Activated CD4-positive, alpha-beta memory T cell treated with anti-CD3 and anti-CD28 coated beads, Interleukin-2, amount 10 ng/mL, durations not matched to agents 7 days and 5 days (primary cell): ENCODE results near the gene TLX3. TPM values are rescaled to one million over a fixed set of nuclear protein-coding genes. Genes with fewer than 3 reads are reported as not detected.

Source experiments
- CTCF ChIA-PET: fragments of 350-600 bp; sonication (Branson Sonifier 250); formaldehyde crosslinking; loops from one replicate; lab custom pipeline; 2021; ENCODE audit warnings: antibody characterized with exemption, inconsistent platforms; lab: Charles Lee
- POLR2A ChIA-PET: fragments of 350-600 bp; sonication (Branson Sonifier 250); formaldehyde crosslinking; loops from one replicate; lab custom pipeline; 2021; ENCODE audit warnings: antibody characterized with exemption; lab: Charles Lee
- DNase-seq: peaks from one replicate; pipeline ENCODE4 v3.0.0-alpha.2; 2020
- H3K27ac Mint-ChIP-seq: one replicate; pipeline ENCODE4 v1.8.0; 2021; ENCODE audit warnings: mild to moderate bottlenecking, mixed read lengths
- H3K27me3 Mint-ChIP-seq: one replicate; pipeline ENCODE4 v1.8.0; 2021; ENCODE audit warnings: mixed read lengths
- H3K36me3 Mint-ChIP-seq: one replicate; pipeline ENCODE4 v1.8.0; 2021; ENCODE audit warnings: low read depth, mixed read lengths
- H3K4me1 Mint-ChIP-seq: one replicate; pipeline ENCODE4 v1.8.0; 2021; ENCODE audit warnings: mixed read lengths
- H3K4me3 Mint-ChIP-seq: one replicate; pipeline ENCODE4 v1.8.0; 2021; ENCODE audit warnings: mild to moderate bottlenecking, mixed read lengths
- H3K9me3 Mint-ChIP-seq: one replicate; pipeline ENCODE4 v1.8.0; 2021; ENCODE audit warnings: mixed read lengths
- total RNA-seq, 2 experiments: library from RNA; stranded (reverse); gene quantifications; one replicate each; pipeline ENCODE4 v1.2.3, GENCODE V29; 2021

TLX3 gene
- total RNA-seq: not detected

- Mint-ChIP-seq H3K36me3 (peaks cover 8% of the 10 kb centered on the region), H3K27ac (no peak within 1 kb of the TSS), H3K9me3 (no peaks in the 10 kb centered on the region), H3K4me1 (peaks cover 15% of the 10 kb centered on the region), H3K27me3 (peaks cover 71% of the 10 kb centered on the region), H3K4me3 (peak within 1 kb of the TSS; percentile 35)
- DNase-seq: no peak
- ChIA-PET CTCF (interaction anchor here (1.0 kb wide), 1 partner anchor 15 kb away, joined by 3 read pairs; no protein-coding TSS in a partner anchor), POLR2A (interaction anchor here (2.1 kb wide), 1 partner anchor 79 kb away, joined by 7 read pairs; the partner anchor contains the start of gene NPM1)
Observed at GRCh38 chr5:171308453-171309275, at the start of gene TLX3. TLX3 (plus strand) TSS chr5:171309248; CDS start chr5:171309366, 118 bp downstream.

- Mint-ChIP-seq H3K27me3 (peaks cover 10% of the 10 kb centered on the region), H3K4me1 (peaks cover 15% of the 10 kb centered on the region), H3K9me3 (no peaks in the 10 kb centered on the region), H3K27ac (no peak overlapping the region), H3K4me3 (no peak overlapping the region), H3K36me3 (no peaks in the 10 kb centered on the region)
- POLR2A ChIA-PET: no interaction called here
- CTCF ChIA-PET: no interaction called here
- DNase-seq: no peak
Observed at GRCh38 chr5:171261361-171261760, 47.7 kb upstream of the TLX3 start.

DNA sequence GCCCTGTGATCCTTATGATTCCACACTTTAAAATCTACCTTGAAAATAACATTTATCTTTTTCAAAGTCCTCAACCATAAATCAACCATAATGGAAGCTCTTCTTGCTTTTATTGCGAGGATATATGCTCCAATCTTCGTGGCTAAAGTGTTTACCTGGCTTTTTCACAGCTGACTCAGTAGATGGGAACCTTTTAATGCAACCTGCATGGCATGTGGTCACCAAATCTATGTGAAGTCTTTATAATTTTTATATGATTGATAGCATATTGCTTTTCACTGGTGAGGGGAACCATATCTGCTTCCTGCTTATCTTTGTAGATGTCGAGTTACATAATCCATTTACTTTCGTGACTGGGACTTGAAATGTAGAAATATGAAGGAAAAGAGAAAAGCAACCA is 47.1 kb upstream of the TLX3 start:
- CTCF ChIA-PET: interaction anchor here (1.0 kb wide), 1 partner anchor 10 kb away, joined by 3 read pairs; no protein-coding TSS in a partner anchor
- no peaks in the 10 kb centered on the region for H3K9me3 Mint-ChIP-seq
- H3K27ac Mint-ChIP-seq: no peak overlapping the region
- DNase-seq: no peak
- no peaks in the 10 kb centered on the region for H3K36me3 Mint-ChIP-seq
- H3K4me1 Mint-ChIP-seq: peaks cover 15% of the 10 kb centered on the region
- peaks cover 10% of the 10 kb centered on the region for H3K27me3 Mint-ChIP-seq
- POLR2A ChIA-PET: no interaction called here
- no peak overlapping the region for H3K4me3 Mint-ChIP-seq

DNA sequence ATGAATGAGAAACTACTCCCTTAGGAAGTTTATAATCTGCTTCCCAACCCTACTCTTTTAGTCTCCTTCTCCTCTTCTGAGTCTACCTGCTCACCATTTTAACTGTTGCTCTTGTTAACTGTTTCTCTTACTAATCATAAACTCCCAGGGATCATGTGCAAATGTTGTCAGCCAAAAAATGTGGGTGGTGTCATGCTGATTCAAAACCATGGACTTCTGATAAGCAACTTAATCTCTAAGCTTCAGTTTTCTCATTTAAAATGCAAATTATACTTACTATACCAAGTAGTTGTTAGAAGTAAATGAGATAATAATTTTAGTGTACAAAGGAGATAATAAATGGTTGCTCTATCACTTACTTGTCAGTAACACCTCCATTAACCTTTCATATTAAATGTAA is 45.9 kb upstream of the TLX3 start:
- no peaks in the 10 kb centered on the region for H3K9me3 Mint-ChIP-seq
- CTCF ChIA-PET: no interaction called here
- H3K4me3 Mint-ChIP-seq: no peak overlapping the region
- no peak overlapping the region for H3K27ac Mint-ChIP-seq
- no peaks in the 10 kb centered on the region for H3K36me3 Mint-ChIP-seq
- no peak for DNase-seq
- H3K27me3 Mint-ChIP-seq: peaks cover 10% of the 10 kb centered on the region
- peaks cover 15% of the 10 kb centered on the region for H3K4me1 Mint-ChIP-seq
- POLR2A ChIA-PET: no interaction called here

GRCh38 chr5:171264843-171265242 is 44.2 kb upstream of the TLX3 start:
- Mint-ChIP-seq H3K9me3 (no peaks in the 10 kb centered on the region), H3K36me3 (no peaks in the 10 kb centered on the region), H3K27ac (peak overlapping the region; percentile 10), H3K4me3 (no peak overlapping the region), H3K27me3 (peaks cover 11% of the 10 kb centered on the region), H3K4me1 (peaks cover 15% of the 10 kb centered on the region)
- no peak for DNase-seq
- ChIA-PET POLR2A (no interaction called here), CTCF (no interaction called here)

DNA sequence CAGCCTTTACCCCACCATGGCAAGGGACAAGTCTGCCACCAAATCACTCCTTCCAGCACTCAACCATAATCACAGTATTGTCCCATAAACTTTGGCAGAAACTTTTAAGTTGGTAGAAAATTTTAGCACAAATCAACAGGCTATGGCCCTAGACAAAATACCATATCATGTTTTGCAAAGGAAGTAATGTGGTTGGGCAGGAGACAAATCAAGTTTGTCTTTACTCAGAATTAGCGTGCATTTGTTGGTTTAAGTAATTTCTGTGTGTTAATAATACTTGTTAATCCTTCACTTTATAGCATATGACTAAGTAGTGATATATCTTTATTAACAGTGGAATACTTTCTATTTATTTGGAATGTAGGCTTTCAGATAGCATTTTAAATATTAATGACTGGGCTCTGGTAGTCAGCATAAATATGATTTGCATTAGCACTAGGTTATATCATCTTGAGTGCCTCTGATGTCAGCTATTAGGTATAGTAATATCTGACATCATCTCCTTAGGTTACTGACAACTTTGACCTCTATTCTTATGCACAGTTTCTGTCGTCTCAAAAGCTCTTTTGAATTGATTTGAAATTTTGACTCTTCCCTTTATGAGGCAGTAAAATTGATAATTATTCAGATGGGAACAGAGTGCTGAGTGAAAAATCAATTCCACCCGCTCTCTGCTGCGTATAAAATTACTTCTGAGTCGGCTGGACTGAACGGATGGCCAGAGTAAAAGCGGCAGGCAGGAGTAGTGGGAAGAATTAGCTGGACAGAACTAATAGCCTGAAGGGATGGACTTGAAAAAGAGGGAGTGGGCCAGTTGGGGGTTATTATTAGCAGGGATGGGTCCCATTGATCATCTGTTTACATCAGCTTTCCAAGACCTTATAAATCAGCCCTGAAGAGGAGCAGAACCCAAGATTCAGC is 40.1 kb upstream of the TLX3 start:
- Mint-ChIP-seq H3K9me3 (no peaks in the 10 kb centered on the region), H3K4me3 (no peak overlapping the region), H3K27ac (no peak overlapping the region), H3K4me1 (peaks cover 15% of the 10 kb centered on the region), H3K27me3 (peaks cover 18% of the 10 kb centered on the region), H3K36me3 (no peaks in the 10 kb centered on the region)
- CTCF ChIA-PET: no interaction called here
- DNase-seq: no peak
- POLR2A ChIA-PET: no interaction called here

DNA sequence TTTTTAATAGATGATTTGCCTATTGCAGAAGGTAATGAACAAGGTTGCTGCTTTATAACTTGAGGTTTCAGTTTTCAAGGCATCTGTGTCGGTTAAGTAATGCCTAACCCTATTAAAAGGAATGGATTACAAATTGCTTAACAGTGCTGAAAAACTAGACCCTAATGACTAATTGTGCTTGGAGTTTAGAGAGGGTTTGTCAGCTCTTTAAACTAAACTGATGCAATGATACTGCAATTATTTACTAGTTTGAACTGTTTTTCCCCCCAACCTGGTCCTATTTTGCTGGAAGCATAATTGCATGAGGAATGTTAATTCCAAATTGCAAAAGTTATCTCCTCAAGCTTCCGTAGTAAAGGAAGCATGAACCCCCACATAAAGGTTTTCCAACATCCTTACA is 39.3 kb upstream of the TLX3 start:
- H3K27ac Mint-ChIP-seq: no peak overlapping the region
- ChIA-PET CTCF (no interaction called here), POLR2A (no interaction called here)
- no peaks in the 10 kb centered on the region for H3K36me3 Mint-ChIP-seq
- DNase-seq: no peak
- no peaks in the 10 kb centered on the region for H3K9me3 Mint-ChIP-seq
- peaks cover 18% of the 10 kb centered on the region for H3K27me3 Mint-ChIP-seq
- H3K4me1 Mint-ChIP-seq: peaks cover 7% of the 10 kb centered on the region
- H3K4me3 Mint-ChIP-seq: no peak overlapping the region

DNA sequence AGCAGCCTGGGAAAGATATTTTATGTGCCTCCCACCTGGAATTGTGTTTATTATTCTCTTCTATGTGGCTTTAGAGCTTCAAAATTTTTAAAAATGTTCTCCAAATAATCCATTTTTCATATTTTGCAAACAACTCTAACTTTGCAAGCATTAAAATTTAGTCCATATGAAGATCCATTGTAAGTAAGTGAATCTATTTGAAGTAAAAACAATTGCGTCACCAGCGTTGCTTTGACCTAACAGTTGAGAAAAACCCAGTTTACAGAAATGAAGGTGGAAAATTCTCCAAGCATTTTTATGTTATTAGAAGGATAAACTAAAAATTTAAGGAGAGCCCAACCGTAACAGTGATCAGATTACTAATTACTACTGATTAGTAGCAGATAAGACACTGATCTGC is 38.9 kb upstream of the TLX3 start:
- H3K27me3 Mint-ChIP-seq: peaks cover 18% of the 10 kb centered on the region
- no peak overlapping the region for H3K4me3 Mint-ChIP-seq
- no peak for DNase-seq
- H3K27ac Mint-ChIP-seq: no peak overlapping the region
- no peaks in the 10 kb centered on the region for H3K36me3 Mint-ChIP-seq
- ChIA-PET POLR2A (no interaction called here), CTCF (no interaction called here)
- H3K4me1 Mint-ChIP-seq: peaks cover 3% of the 10 kb centered on the region
- H3K9me3 Mint-ChIP-seq: no peaks in the 10 kb centered on the region

GRCh38 chr5:171271798-171272197 is 37.2 kb upstream of the TLX3 start:
- ChIA-PET POLR2A (no interaction called here), CTCF (interaction anchor here (0.8 to 1.2 kb wide), 4 partner anchors 9 to 70 kb away, joined by 3 to 4 read pairs (median 3); no protein-coding TSS in a partner anchor)
- Mint-ChIP-seq H3K27ac (no peak overlapping the region), H3K4me3 (no peak overlapping the region), H3K27me3 (peaks cover 22% of the 10 kb centered on the region), H3K9me3 (no peaks in the 10 kb centered on the region), H3K36me3 (no peaks in the 10 kb centered on the region), H3K4me1 (no peaks in the 10 kb centered on the region)
- no peak for DNase-seq

- H3K9me3 Mint-ChIP-seq: no peaks in the 10 kb centered on the region
- H3K4me1 Mint-ChIP-seq: no peaks in the 10 kb centered on the region
- H3K36me3 Mint-ChIP-seq: no peaks in the 10 kb centered on the region
- CTCF ChIA-PET: interaction anchor here (1.1 to 1.2 kb wide), 2 partner anchors 67 to 69 kb away, joined by 3 read pairs; no protein-coding TSS in a partner anchor
- POLR2A ChIA-PET: interaction anchor here (0.6 kb wide), 2 partner anchors 27 to 35 kb away, joined by 3 read pairs; no protein-coding TSS in a partner anchor
- H3K4me3 Mint-ChIP-seq: no peak overlapping the region
- H3K27ac Mint-ChIP-seq: no peak overlapping the region
- H3K27me3 Mint-ChIP-seq: peaks cover 22% of the 10 kb centered on the region
- DNase-seq: no peak
Observed at GRCh38 chr5:171272996-171273970, 35.8 kb upstream of the TLX3 start.

DNA sequence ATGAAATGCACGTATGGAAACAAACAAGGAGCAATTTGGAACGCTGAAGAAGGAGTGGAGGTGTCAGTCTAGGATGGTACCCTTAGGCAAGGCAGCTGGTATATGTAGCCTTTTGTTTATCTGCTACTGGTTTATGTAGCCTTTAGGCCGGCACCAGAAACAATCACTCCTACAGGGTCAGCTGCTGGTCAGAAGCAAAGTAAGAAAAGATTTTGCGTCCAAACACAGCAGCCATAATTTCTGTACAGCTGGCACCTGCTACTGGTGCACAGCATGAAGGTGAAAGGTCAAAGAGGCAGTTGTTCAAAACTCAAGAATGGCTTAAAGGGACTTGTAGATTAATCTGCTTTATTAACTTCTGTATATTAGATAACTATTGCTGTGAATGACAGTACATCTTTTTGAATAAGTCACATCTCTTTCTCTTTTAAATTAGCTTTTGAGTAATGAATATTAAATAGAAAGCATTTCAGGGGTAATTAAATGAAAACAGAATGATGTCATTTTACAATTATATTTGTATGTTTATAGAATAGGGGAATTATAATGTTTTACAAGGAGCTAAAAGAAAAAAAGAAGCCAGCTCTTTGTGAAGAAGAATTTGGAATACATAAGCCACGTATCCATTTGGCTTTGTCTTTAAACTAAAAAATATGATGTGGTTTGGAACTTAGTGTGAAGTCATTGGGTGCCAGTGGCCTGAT is 33.1 kb upstream of the TLX3 start:
- ChIA-PET CTCF (interaction anchor here (0.7 kb wide), 1 partner anchor 1302 kb away, joined by 3 read pairs; no protein-coding TSS in a partner anchor), POLR2A (no interaction called here)
- H3K27me3 Mint-ChIP-seq: peaks cover 22% of the 10 kb centered on the region
- H3K27ac Mint-ChIP-seq: no peak overlapping the region
- H3K4me3 Mint-ChIP-seq: no peak overlapping the region
- no peak for DNase-seq
- H3K4me1 Mint-ChIP-seq: no peaks in the 10 kb centered on the region
- H3K36me3 Mint-ChIP-seq: no peaks in the 10 kb centered on the region
- H3K9me3 Mint-ChIP-seq: no peaks in the 10 kb centered on the region

DNA sequence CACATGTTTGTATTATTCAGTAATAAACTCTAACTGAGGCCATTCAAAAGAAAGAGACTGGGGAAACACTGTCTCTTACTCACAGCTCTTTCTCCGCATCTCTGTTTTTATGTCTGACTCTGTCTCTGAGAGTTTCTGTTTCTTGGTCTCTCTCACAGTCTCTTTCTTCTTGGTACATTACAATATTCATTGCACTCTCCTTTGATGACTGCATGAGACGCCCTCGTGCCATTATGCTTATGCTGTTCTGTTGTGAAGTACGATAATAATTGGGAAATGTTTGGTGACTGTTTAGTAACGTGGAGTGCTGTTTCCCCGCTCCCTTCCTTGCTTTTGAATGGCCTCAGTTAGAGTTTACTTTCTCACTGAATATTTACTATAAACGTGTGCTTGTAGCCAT is 25.3 kb upstream of the TLX3 start:
- no peak overlapping the region for H3K27ac Mint-ChIP-seq
- H3K9me3 Mint-ChIP-seq: no peaks in the 10 kb centered on the region
- ChIA-PET CTCF (no interaction called here), POLR2A (no interaction called here)
- no peak for DNase-seq
- H3K4me1 Mint-ChIP-seq: no peaks in the 10 kb centered on the region
- H3K4me3 Mint-ChIP-seq: no peak overlapping the region
- no peaks in the 10 kb centered on the region for H3K36me3 Mint-ChIP-seq
- peaks cover 28% of the 10 kb centered on the region for H3K27me3 Mint-ChIP-seq
